ENCODE data around the gene IGSF6.
A peak's percentile ranks its signal among the peaks of the same experiment; 100 is the strongest.

The IGSF6 gene

DNA sequence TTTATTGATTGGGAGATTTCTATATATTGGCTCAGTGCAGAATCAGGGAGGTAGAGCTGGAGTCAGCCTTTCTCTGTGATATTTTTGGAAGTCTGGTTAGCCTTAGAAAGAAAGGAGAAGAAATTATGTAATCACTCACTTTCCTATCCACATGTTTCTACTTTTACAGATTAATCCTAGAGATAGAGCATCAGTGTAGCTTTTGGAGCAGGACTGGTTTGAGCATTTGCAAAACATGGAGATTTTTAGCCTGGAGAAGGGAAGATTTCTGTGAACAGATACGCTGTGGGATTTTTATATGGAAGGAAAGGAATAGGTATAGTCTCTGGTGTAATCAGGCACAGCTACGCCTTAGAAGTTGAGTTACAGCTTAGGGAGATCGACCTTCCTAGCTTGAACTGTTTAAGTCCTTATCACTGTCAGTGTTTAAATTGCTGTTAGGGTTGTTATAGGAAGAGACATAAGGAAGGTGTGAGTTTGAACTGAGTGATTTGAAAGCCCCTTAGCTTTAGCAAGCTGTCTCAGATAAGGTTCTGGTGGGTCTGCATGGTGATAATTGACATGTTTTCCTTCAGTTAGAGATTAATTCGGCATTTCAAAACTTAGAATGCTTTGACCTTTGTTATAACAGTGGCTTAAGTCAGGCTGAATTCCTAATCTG is 32.5 kb downstream of the IGSF6 start:
- H3K27ac ChIP-seq: 0 out of 2 replicates have a peak overlapping the region, but pooled peaks have one; percentile 4
- no peaks in the 10 kb centered on the region for H3K27me3 ChIP-seq (ENCODE audit: insufficient read depth, low read depth, severe bottlenecking)
- H3K9me3 ChIP-seq (ENCODE audit: severe bottlenecking): no peaks in the 10 kb centered on the region
- H3K36me3 ChIP-seq: peaks cover 26% of the 10 kb centered on the region
- TF ChIP-seq CTCF (IDR thresholded peaks at IDR 0.05; ENCODE audit: low read depth, low read length): no peak
- H3K4me3 ChIP-seq (ENCODE audit: low read depth, low read length): no peak overlapping the region
- DNase-seq: no peak

DNA sequence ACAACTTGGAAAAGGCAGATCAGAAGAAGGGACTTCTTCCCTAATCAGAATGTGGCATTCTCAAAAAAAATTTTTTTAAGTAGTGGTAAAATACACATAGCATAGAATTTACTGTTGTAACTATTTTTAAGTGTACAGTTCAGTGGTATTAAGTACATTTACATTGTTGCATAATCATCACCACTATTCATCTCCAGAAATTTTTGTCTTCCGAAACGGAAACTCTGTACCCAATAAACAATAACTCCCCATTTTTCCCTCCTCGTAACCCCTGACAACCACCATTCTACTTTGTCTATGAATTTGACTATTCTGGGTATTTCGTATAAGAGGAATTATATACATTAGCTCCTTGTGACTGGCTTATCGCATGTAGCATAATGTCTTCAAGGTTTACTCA is 34.1 kb downstream of the IGSF6 start:
- Histone ChIP-seq H3K9me3 (ENCODE audit: severe bottlenecking) (no peaks in the 10 kb centered on the region), H3K27me3 (ENCODE audit: insufficient read depth, low read depth, severe bottlenecking) (no peaks in the 10 kb centered on the region), H3K27ac (no peak overlapping the region), H3K36me3 (peaks cover 20% of the 10 kb centered on the region), H3K4me3 (ENCODE audit: low read depth, low read length) (no peak overlapping the region)
- DNase-seq: no peak
- no peak for TF ChIP-seq CTCF (IDR thresholded peaks at IDR 0.05; ENCODE audit: low read depth, low read length)

DNA sequence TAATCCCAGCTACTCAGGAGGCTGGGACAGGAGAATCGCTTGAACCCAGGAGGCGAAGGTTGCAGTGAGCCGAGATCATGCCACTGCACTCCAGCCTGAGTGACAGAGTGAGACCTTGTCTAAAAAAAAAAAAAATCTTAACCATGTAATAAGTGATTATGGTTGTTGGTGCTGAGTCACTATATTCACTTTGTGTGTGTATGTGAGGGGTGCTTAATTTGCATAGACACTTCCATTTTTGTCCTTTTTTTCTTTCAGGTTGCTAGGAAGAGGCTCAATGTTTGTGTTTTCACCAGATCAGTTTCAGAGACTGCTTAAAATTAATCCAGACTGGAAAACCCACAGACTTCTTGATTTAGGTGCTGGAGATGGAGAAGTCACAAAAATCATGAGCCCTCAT is 34.8 kb downstream of the IGSF6 start:
- no peak overlapping the region for H3K4me3 ChIP-seq (ENCODE audit: low read depth, low read length)
- no peak overlapping the region for H3K27ac ChIP-seq
- no peaks in the 10 kb centered on the region for H3K9me3 ChIP-seq (ENCODE audit: severe bottlenecking)
- no peaks in the 10 kb centered on the region for H3K27me3 ChIP-seq (ENCODE audit: insufficient read depth, low read depth, severe bottlenecking)
- no peak for TF ChIP-seq CTCF (IDR thresholded peaks at IDR 0.05; ENCODE audit: low read depth, low read length)
- H3K36me3 ChIP-seq: peaks cover 17% of the 10 kb centered on the region
- no peak for DNase-seq

DNA sequence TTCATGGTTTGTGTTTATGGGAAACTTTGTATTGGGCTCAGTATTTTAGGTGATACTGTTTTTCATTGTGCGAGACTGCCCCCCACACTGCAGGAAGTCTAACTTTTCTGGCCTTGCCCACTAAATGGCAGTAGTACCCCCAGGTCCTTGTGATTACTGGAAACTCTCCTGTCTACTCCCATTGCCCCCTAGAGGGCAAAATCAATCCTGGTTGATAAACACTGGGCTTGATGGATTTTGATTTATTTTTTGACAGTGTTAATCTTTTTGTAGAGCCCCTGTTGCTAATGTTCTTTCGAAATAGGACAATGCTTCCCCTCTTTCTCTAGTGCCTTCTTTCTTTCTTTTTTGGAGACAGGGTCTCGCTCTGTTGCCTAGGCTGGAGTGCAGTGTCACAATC is 37.5 kb downstream of the IGSF6 start:
- no peaks in the 10 kb centered on the region for H3K27me3 ChIP-seq (ENCODE audit: insufficient read depth, low read depth, severe bottlenecking)

GRCh38 chr16:21613781-21614180 is 38.6 kb downstream of the IGSF6 start:
- H3K4me3 ChIP-seq (ENCODE audit: low read depth, low read length): no peak overlapping the region
- no peaks in the 10 kb centered on the region for H3K27me3 ChIP-seq (ENCODE audit: insufficient read depth, low read depth, severe bottlenecking)
- H3K36me3 ChIP-seq: peaks cover 13% of the 10 kb centered on the region
- TF ChIP-seq CTCF (IDR thresholded peaks at IDR 0.05; ENCODE audit: low read depth, low read length): no peak
- DNase-seq: no peak
- H3K27ac ChIP-seq: no peak overlapping the region
- no peaks in the 10 kb centered on the region for H3K9me3 ChIP-seq (ENCODE audit: severe bottlenecking)

More for the DNA sequence above, 37.5 kb downstream of the IGSF6 start:
- TF ChIP-seq CTCF (IDR thresholded peaks at IDR 0.05; ENCODE audit: low read depth, low read length): no peak
- Histone ChIP-seq H3K36me3 (peaks cover 17% of the 10 kb centered on the region), H3K9me3 (ENCODE audit: severe bottlenecking) (no peaks in the 10 kb centered on the region), H3K27ac (no peak overlapping the region), H3K4me3 (ENCODE audit: low read depth, low read length) (no peak overlapping the region)
- no peak for DNase-seq

- Histone ChIP-seq H3K27ac (no peak overlapping the region), H3K9me3 (ENCODE audit: severe bottlenecking) (no peaks in the 10 kb centered on the region), H3K4me3 (ENCODE audit: low read depth, low read length) (no peak overlapping the region), H3K36me3 (peaks cover 10% of the 10 kb centered on the region), H3K27me3 (ENCODE audit: insufficient read depth, low read depth, severe bottlenecking) (no peaks in the 10 kb centered on the region)
- no peak for DNase-seq
- TF ChIP-seq CTCF (IDR thresholded peaks at IDR 0.05; ENCODE audit: low read depth, low read length): no peak
Measured at GRCh38 chr16:21613361-21613760, 39.0 kb downstream of the IGSF6 start.

Data from WERI-Rb-1 (cell line).